Epithelial cell of esophagus (primary cell): Measurements from ENCODE around the gene CRLF2.
"Not testable (repeated sequence)": the region's sequence is repeated elsewhere in the genome, so short reads cannot be mapped to it uniquely, and the experiment has no call there.

ENCODE experiments used
- DNase-seq: peaks from one replicate; pipeline ENCODE4 v3.0.0; 2010; ENCODE audit warnings: low read depth
- H3K4me3 ChIP-seq: 2 replicates; pipeline ENCODE4 v1.5.1; 2011; ENCODE audit warnings: mild to moderate bottlenecking, low read length, control low read depth
- CTCF ChIP-seq: IDR thresholded peaks from 2 replicates; pipeline ENCODE4 v1.5.1; 2011; ENCODE audit warnings: low read depth, mild to moderate bottlenecking, low read length, control low read depth, inconsistent platforms; ENCODE audit not compliant: insufficient read depth; ENCODE audit errors: missing control alignments

Gene CRLF2

GRCh38 chrX:1163231-1163630 is 49.2 kb downstream of the CRLF2 start:
- no peak for DNase-seq
- H3K4me3 ChIP-seq: no peak overlapping the region
- TF ChIP-seq CTCF: no peak

- no peak for TF ChIP-seq CTCF
- no peak for DNase-seq
- no peak overlapping the region for H3K4me3 ChIP-seq
Observed at GRCh38 chrX:1162119-1162916, 50.1 kb downstream of the CRLF2 start.

- no peak for TF ChIP-seq CTCF
- DNase-seq: no peak
Observed at GRCh38 chrX:1159548-1159947, 52.9 kb downstream of the CRLF2 start.

GRCh38 chrX:1156681-1157455 is 55.6 kb downstream of the CRLF2 start:
- DNase-seq: not testable (repeated sequence)

More at GRCh38 chrX:1159548-1159947, 52.9 kb downstream of the CRLF2 start:
- no peak overlapping the region for H3K4me3 ChIP-seq

GRCh38 chrX:1153940-1154339 is 58.5 kb downstream of the CRLF2 start:
- H3K4me3 ChIP-seq: no peak overlapping the region
- DNase-seq: no peak
- TF ChIP-seq CTCF: no peak

More at GRCh38 chrX:1156681-1157455, 55.6 kb downstream of the CRLF2 start:
- not testable (repeated sequence) for H3K4me3 ChIP-seq

GRCh38 chrX:1152090-1152489 is 60.4 kb downstream of the CRLF2 start:
- no peak overlapping the region for H3K4me3 ChIP-seq
- TF ChIP-seq CTCF: no peak
- DNase-seq: no peak

GRCh38 chrX:1151378-1152077 is 60.9 kb downstream of the CRLF2 start:
- no peak for TF ChIP-seq CTCF
- no peak overlapping the region for H3K4me3 ChIP-seq
- DNase-seq: no peak
